GM21576 (cell line): ENCODE measurements around the gene ADAMTSL2.

ENCODE experiments used
- ATAC-seq: cut with Tn5 transposase; IDR thresholded peaks from one replicate; pipeline ENCODE4 v1.9.1; 2021; ENCODE audit warnings: mild to moderate bottlenecking, moderate library complexity; ENCODE audit not compliant: unreplicated experiment

ADAMTSL2 gene

GRCh38 chr9:133499132-133499891 lies 35.2 kb upstream of the ADAMTSL2 start:
- ATAC-seq: no peak

GRCh38 chr9:133499892-133500270 lies 34.6 kb upstream of the ADAMTSL2 start:
- ATAC-seq: no peak

GRCh38 chr9:133502112-133502511 lies 32.4 kb upstream of the ADAMTSL2 start:
- no peak for ATAC-seq

- ATAC-seq: no peak
Observed at GRCh38 chr9:133505186-133505830, 29.2 kb upstream of the ADAMTSL2 start.

- ATAC-seq: no peak
Observed at GRCh38 chr9:133505901-133506652, 28.4 kb upstream of the ADAMTSL2 start.

- no peak for ATAC-seq
Observed at GRCh38 chr9:133506653-133507038, 27.9 kb upstream of the ADAMTSL2 start.

GRCh38 chr9:133507246-133507965 lies 27.1 kb upstream of the ADAMTSL2 start:
- no peak for ATAC-seq

GRCh38 chr9:133508046-133508445 lies 26.5 kb upstream of the ADAMTSL2 start:
- ATAC-seq: no peak

- no peak for ATAC-seq
Observed at GRCh38 chr9:133509179-133510083, 25.1 kb upstream of the ADAMTSL2 start.

- no peak for ATAC-seq
Observed at GRCh38 chr9:133510926-133511505, 23.5 kb upstream of the ADAMTSL2 start.

GRCh38 chr9:133511607-133512006 lies 22.9 kb upstream of the ADAMTSL2 start:
- no peak for ATAC-seq

- ATAC-seq: no peak
Observed at GRCh38 chr9:133512253-133513213, 22.0 kb upstream of the ADAMTSL2 start.

GRCh38 chr9:133513214-133514100 lies 21.0 kb upstream of the ADAMTSL2 start:
- no peak for ATAC-seq

- ATAC-seq: no peak
Observed at GRCh38 chr9:133514460-133515239, 19.9 kb upstream of the ADAMTSL2 start.

GRCh38 chr9:133515240-133515610 lies 19.3 kb upstream of the ADAMTSL2 start:
- ATAC-seq: no peak

- ATAC-seq: no peak
Observed at GRCh38 chr9:133515615-133516255, 18.8 kb upstream of the ADAMTSL2 start.
